KG1 (cell line): ENCODE data around the gene ANKRD13A.
A peak's percentile ranks its signal among the peaks of the same experiment; 100 is the strongest.

Experiments
- DNase-seq: peaks from one replicate; lab custom pipeline; 2025; lab: John Stamatoyannopoulos, UW

ANKRD13A gene

DNA sequence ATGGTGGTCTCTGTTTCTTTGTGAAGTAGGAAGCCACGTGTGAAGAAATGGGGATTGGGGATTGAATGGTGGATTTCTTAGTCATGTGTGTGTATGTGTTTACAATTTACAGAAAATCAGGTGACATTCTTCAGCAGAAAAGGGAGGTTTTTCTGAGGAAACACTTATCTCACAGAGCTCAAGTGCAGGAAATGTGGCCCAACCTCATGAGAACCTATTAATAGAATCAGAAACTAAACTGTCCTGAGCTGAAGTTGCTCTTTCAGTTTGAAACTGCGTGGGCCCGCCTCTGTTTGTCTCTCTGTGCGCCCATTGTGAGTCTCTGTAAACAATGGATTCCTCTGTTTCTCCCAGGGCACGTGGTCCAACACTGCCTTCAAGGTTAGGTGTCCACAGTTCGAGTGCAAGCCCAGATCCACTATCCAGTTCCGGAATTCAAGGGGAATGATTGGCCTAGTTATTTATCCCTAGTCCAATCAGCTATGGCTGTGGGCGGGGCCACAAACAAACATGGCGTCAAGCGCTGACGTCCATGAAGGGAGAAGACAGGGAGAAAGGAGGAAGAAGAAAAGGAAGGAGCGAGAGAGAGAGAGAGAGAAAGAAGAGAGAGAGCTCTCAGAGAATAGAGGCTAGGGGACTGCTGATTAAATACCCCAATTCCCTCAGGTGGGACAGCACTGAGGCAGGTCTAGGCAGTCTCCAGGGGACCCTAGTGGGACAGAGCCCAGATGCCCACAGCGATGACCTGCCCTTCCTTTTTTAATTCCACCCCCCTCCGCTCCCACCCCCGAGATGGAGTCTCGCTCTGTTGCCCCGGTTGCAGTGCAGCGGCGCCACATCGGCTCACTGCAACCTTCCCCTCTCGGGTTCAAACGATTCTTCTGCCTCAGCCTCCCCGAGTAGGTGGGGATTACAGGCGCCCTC is 80.5 kb downstream of the ANKRD13A start:
- peak; percentile 77 for DNase-seq

DNA sequence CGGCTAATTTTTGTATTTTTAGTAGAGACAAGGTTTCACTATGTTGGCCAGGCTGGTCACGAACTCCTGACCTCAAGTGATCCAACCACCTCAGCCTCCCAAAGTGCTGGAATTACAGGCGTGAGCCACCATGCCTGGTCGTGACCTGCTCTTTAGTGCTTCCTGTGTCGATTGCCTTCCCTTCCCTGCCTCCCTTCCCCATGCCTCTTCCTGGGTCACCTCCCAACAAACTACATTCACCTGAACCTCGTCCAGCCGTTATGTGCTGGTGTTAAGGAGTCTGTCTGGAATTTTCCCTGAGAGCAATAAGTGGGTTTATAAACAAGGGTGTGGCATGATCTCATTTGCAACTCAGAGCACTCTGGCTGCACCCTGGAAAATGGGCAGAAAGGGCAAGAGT is 81.2 kb downstream of the ANKRD13A start:
- no peak for DNase-seq

DNA sequence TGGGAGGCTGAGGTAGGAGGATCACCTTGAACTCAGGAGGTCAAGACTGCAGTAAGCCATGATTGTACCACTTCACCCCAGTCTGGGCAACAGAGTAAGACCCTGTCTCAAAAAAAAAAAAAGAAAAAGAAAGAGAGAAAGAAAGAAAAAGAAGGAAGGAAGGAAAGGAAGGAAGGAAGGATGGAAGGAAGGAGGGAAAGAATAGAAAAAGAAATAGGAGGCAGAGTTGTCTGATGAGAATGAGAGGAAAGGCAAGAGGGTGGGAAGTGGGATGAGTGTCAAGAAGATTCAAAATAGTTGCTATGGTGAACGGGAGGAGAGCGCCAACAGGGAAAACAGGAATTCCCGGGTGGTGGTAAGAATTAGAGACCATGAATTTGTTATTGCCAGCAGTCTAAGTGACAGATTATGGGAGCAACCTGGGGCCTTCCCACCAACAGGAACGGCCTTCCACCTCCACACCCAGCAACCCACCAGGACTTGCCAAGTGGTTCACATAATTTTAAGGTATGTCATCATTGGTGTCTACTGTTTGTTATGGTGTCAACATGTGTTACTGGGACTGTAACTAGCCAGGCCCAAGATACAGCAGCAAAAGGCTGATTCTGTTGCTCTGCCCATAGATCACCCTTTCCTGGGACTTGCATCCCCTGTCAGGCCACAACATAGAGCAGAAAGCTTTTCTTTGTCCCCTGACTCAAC is 85.2 kb downstream of the ANKRD13A start:
- DNase-seq = no peak

DNA sequence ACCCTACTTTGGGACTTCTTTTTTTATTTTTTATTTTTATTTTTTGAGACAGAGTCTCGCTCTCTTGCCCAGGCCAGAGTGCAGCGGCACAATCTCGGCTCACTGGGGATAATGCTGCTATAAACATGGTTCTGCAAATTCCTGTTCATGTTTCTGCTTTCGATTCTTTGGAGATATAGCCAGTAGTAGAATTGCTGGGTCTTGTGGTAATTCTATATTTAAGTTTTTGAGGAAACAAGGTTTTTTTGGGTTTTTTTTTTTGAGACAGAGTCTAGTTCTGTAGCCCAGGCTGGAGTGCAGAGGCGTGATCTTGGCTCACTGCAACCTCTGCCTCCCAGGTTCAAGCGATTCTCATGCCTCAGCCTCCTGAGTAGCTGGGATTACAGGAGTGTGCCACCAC is 89.0 kb downstream of the ANKRD13A start:
- peak; percentile 14 for DNase-seq

DNA sequence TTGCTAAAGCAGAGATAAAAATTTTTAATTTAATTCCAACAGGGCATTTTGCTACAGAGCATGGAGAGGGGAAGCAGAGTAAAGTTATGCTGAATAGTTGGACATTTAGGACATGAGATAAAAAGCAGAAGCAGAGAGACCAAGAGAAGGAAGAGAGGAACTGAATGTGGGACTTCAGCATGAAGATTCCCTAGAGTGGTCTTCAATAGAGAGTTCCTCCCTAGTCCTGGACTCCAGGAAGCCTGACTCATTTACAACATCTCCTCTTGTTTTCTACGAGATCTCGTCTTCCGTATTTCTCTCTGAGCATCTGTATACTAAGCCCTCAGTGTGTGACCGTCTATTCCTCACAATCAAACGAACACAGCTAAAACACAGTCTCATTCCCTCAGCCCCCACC is 89.7 kb downstream of the ANKRD13A start:
- DNase-seq = no peak
